HuH-7.5 (cell line): Measurements from ENCODE around the gene LRRC71.

ENCODE experiments used
- DNase-seq: peaks from one replicate; pipeline ENCODE4 v3.0.0; 2011; ENCODE audit warnings: low spot score

Gene LRRC71

GRCh38 chr1:156947127-156947526 lies 26.7 kb downstream of the LRRC71 start:
- no peak for DNase-seq

DNA sequence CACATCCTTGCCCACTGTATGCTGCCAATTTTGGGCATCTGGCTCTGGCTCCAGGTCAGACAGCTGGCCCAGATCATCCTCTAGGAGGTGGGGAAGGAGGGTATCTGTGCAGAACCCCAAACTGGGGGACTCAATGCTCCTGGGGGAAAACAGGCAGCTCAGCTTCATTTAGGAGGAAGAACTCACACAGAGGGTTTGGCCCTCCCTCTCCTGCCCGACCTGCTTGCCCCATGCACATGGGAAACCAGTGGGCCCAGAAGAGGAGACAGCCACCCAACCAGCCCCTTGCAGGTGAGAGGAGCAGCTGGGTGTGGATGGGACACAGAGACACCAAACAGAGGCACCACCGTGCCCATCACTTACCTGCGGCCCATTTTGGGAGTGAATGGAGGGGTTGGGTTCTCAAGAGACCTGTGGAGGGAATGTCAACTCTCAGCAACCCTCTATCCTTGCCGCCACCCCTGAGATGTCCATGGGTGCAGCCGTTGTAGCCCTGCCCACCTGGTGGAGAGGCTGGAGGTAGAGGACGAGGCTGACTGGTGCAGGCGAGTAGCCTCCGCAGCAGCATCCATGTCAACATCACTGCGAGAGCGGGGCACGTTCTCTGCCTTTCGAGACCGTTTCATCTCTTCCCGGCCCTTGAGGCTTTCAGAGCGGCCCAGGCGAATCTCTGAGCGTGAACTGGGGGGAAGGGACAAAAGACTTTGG lies 27.5 kb downstream of the LRRC71 start:
- DNase-seq = no peak

DNA sequence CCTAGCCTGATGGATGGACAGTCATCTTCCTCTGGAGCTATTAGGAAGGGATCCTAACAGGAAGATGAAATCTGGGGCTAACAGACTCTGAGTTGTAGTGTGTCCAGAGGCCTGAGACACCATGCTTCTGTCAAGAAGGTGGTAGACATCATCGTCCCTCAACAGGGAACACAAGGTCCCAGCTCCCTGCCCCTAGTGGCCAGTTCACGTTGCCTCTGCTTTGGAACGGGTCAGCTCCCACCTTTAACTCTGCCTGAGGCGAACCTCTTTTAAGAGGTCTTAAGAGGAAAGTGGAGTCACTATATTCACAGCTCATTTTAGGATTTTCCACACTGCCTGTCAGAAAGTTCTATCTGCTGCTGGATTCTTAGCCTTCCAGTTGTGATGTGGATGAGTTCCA lies 28.3 kb downstream of the LRRC71 start:
- DNase-seq = no peak

GRCh38 chr1:156949127-156949526 lies 28.7 kb downstream of the LRRC71 start:
- DNase-seq = no peak

DNA sequence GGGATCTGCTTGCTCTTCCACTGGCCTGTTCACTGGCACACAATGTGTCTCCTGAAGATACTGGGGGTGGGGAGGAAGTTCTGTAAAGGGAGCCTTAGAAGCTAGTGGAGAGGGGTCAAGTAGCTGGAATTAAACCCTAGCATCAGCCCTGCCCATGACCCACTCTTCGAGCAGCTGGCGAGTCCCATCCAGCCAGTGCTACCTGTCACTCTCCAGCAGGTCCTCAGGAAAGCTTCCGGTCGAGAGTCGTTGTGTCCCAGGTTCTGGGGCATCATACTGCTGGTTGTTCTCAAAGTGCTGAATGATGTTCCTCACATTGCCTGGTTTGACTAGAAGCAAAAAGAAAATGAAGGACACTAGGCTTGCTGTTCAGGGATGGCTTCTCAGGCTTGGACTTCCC lies 30.9 kb downstream of the LRRC71 start:
- DNase-seq = no peak

DNA sequence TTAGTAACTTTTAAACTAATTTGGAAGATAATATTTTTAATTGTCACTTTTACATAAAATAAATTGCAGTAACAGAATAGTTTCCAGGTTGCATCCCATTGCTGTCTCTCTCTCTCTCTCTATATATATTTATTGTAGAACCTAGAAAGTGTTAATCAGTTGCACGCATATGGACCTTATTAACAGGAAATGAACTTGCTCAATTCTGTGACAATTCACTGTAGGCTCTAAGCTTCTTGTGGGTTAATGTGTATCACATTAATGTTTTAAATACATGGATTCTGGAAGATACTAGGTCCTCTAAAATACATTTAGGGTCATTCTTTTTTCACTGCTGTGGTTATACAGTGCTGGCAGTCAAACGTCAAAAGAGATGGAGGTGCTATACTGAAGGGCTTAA lies 33.1 kb downstream of the LRRC71 start:
- DNase-seq = no peak

DNA sequence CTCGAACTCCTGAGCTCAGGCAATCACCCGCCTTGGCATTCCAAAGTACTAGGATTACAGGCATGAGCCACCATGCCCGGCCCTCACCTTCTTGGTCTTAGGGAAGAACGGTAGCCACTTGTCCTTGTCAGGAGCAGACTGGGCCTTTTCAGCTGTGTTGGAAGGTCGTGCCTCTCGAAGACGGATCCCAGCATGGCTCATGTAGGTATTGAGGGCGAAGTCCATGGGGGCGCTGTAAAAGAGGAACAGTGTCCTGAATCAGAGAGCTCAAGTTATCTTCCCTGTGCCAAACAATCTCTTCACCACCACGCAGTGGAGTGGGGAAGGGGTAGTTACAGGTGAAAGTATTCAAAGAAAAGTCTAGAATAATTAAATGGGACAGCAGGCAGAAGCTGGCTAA lies 35.9 kb downstream of the LRRC71 start:
- no peak for DNase-seq

DNA sequence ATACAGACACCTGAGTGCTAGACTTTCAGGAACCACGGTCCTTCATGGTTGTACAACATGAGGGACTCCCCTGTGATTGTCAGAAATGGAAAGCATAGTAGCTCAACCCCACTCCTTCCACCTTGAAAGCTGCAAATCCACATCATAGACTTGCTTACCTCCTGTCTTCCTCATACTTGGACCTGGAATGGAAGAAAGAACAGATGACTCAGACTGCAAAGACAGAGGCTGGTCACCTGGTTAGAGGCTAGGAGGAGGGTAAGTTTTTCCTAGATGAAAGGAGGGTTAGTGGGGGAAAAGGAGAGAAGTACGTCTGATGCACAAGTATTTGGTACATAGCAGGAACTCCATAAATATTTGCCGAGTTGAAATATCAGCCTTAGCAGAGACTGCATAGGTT lies 37.2 kb downstream of the LRRC71 start:
- DNase-seq = no peak

DNA sequence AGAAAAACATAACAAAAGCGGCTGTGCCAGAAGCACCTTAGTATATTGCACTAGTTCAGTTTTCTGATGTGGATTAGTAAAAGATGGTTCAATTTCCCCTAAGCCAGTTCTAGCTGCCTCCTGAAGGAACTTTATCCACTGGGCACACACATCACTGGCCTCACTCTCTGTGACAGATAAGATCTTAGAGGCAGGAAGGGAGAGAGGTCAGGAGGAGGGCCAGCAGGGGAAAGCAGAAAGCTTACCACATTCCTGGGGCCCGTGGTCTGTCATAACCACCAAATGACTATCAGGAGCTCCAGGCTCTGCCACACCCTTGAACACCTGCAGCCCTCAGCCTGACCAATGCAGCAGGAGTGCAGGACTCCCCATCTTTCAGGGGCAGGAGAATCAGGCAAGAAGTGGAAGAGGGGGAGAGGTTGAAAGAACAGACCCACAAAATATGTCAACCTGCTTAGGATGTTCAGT lies 37.8 kb downstream of the LRRC71 start:
- DNase-seq = no peak

- no peak for DNase-seq
Observed at GRCh38 chr1:156959414-156959813, 39.0 kb downstream of the LRRC71 start.

DNA sequence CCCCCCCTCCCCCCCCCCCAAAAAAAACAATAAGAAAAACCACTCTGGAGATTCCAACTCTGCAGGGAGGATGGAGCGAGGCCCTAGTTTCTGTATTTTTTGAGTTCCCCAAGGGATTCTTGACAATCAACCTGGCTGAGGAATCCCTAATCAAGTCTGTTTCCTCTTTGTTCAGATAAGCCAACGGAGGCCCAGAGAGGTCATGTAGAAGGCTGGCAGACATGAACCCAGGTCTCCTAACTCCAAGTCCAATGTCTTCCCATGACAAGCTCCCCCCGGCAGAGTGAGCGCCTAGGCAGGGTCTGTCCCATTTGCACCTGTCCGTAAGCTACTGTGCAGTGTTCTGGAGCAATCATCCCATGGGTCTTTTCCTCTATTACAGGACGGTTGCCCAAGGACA lies 39.5 kb downstream of the LRRC71 start:
- no peak for DNase-seq

DNA sequence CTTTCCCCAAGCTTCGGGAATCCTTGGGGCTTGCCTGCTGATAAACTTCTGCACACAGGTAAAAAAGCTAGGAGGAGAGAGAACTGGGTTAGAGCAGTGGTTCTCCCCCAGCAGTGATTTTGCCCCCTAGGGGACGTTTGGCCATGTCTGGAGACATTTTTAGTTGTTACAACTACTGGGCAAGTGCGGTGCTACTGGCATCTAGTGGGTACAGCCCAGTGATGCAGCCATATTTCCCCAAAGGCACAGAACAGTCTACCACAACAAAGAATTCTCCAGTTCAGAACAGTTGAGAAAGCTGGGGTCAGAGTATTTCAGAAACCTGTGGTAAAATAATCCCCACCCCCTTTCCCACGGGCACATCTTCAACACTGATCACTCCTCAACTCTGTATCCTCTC lies 41.3 kb downstream of the LRRC71 start:
- no peak for DNase-seq

DNA sequence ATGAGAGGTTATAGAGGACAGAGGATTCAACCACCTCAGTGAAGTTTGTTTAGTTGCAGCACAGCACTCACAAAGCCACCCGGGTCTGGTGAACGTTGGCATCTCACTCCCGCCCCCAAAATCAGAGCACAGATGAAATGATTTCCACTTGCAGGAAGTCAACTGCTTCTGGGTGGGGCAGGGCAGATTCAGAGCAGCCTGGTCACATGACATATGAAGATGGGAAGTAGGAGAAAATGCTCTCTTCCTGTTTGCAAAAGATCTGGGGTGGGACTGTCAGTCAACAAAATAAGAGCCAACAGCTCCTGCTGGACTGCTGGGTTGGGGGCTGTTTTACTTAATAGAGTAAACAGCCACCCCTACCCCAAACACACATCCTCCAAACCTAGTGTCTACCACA lies 43.2 kb downstream of the LRRC71 start:
- no peak for DNase-seq

DNA sequence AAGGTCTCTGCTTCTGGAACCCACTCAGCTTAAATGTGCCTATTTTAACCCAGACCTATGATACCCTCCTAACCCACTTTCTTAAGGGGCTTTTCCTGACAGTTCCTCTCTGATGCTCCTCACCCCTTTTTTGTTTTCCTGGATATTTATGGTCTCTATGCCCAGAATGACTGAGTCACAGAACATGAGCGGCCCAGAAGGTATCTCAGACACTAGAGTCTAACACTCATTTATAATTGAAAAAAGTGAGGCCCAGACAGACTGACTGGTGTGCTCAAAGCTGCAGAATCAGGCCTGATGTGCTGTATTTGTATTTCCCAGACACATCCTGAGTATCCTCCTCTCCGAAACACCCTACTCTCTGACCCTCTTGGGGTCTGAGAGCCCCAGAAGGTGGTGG lies 44.0 kb downstream of the LRRC71 start:
- DNase-seq = no peak

GRCh38 chr1:156969496-156969895 lies 49.1 kb downstream of the LRRC71 start:
- DNase-seq = no peak

- no peak for DNase-seq
Observed at GRCh38 chr1:156970017-156970416, 49.6 kb downstream of the LRRC71 start.

GRCh38 chr1:156973417-156973816 lies 53.0 kb downstream of the LRRC71 start:
- DNase-seq = no peak

DNA sequence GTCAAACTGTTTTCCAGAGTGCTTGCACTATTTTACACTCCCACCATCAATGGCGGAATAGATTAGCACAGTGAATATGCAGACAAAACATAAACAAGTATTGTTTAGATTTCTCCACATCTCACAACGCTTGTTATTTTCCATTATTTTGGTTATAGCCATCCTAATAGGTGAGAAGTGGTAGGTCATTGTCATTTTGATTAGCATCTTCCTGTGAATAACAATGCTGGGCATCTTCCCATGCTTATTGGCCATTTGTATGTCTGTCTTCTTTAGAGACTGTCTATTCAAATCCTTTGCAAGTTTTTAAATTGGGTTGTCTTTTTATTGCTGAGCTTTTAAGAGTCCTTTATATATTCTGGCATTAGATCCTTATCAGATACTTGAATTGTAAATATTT lies 54.7 kb downstream of the LRRC71 start:
- no peak for DNase-seq

- DNase-seq = no peak
Observed at GRCh38 chr1:156980551-156980950, 60.1 kb downstream of the LRRC71 start.
